Astrocyte (in vitro differentiated cells and primary cell): ENCODE measurements around the gene VDR. TPM values are rescaled to one million over a fixed set of nuclear protein-coding genes. Genes with fewer than 3 reads are reported as not detected.

Source experiments
- DNase-seq: peaks from one replicate; pipeline ENCODE4 v3.0.0-alpha.2; 2010; ENCODE audit warnings: low read depth
- FAIRE-seq: peaks from 2 replicates; lab custom pipeline; 2011; peaks lifted over from hg19 to GRCh38; lab: Jason Lieb, UNC
- H2AFZ ChIP-seq: 2 replicates; pipeline ENCODE4 v1.6.0; 2012; ENCODE audit warnings: low read depth, low read length, inconsistent platforms
- H3K27ac ChIP-seq: 2 replicates; pipeline ENCODE4 v1.5.1; 2011; ENCODE audit warnings: low read depth, low read length, inconsistent platforms
- H3K27me3 ChIP-seq: 2 replicates; pipeline ENCODE4 v1.6.0; 2011; ENCODE audit warnings: low read length, inconsistent platforms; ENCODE audit not compliant: insufficient read depth
- H3K36me3 ChIP-seq: 2 replicates; pipeline ENCODE4 v1.5.1; 2011; ENCODE audit warnings: low read length, inconsistent platforms; ENCODE audit not compliant: insufficient read depth
- H3K4me1 ChIP-seq: 2 replicates; pipeline ENCODE4 v1.5.1; 2011; ENCODE audit warnings: low read length, inconsistent platforms; ENCODE audit not compliant: insufficient read depth
- H3K4me2 ChIP-seq: 2 replicates; pipeline ENCODE4 v1.6.0; 2012; ENCODE audit warnings: low read length, inconsistent platforms
- H3K4me3 ChIP-seq: 2 replicates; pipeline ENCODE4 v1.5.1; 2011; ENCODE audit warnings: low read depth, mild to moderate bottlenecking, low read length, inconsistent platforms; ENCODE audit not compliant: insufficient read depth
- H3K79me2 ChIP-seq: 2 replicates; pipeline ENCODE4 v1.6.0; 2012; ENCODE audit warnings: mild to moderate bottlenecking, low read length, inconsistent platforms; ENCODE audit not compliant: insufficient read depth
- H3K9ac ChIP-seq: 2 replicates; pipeline ENCODE4 v1.6.0; 2012; ENCODE audit warnings: mild to moderate bottlenecking, low read length, inconsistent platforms
- H3K9me3 ChIP-seq: 2 replicates; pipeline ENCODE4 v1.5.1; 2012; ENCODE audit warnings: low read depth, mild to moderate bottlenecking, low read length, inconsistent platforms; ENCODE audit not compliant: insufficient read depth
- H4K20me1 ChIP-seq: 2 replicates; pipeline ENCODE4 v1.6.0; 2012; ENCODE audit warnings: low read length, inconsistent platforms; ENCODE audit not compliant: insufficient read depth
- H3K27ac Mint-ChIP-seq: one replicate; pipeline ENCODE4 v1.8.0; 2021; ENCODE audit warnings: mild to moderate bottlenecking, mixed read lengths; ENCODE audit not compliant: unreplicated experiment
- H3K27me3 Mint-ChIP-seq: one replicate; pipeline ENCODE4 v1.8.0; 2021; ENCODE audit warnings: low read depth, mixed read lengths; ENCODE audit not compliant: unreplicated experiment
- H3K36me3 Mint-ChIP-seq: one replicate; pipeline ENCODE4 v1.8.0; 2021; ENCODE audit warnings: low read depth, mixed read lengths; ENCODE audit not compliant: unreplicated experiment
- H3K4me1 Mint-ChIP-seq: one replicate; pipeline ENCODE4 v1.8.0; 2021; ENCODE audit warnings: low read depth, mixed read lengths; ENCODE audit not compliant: unreplicated experiment
- H3K4me3 Mint-ChIP-seq: one replicate; pipeline ENCODE4 v1.8.0; 2021; ENCODE audit warnings: mild to moderate bottlenecking, moderate library complexity, mixed read lengths; ENCODE audit not compliant: unreplicated experiment
- H3K9me3 Mint-ChIP-seq: one replicate; pipeline ENCODE4 v1.8.0; 2021; ENCODE audit warnings: mild to moderate bottlenecking, mixed read lengths; ENCODE audit not compliant: unreplicated experiment
- EZH2 ChIP-seq: IDR thresholded peaks from 2 replicates; pipeline ENCODE4 v1.6.1; 2012; ENCODE audit warnings: mild to moderate bottlenecking, low read length, inconsistent platforms; ENCODE audit not compliant: insufficient read depth
- total RNA-seq: library from RNA; stranded (reverse); gene quantifications from 2 replicates; pipeline ENCODE4 v1.2.1, GENCODE V29; 2021
- TF ChIP-seq, protein P1 (sequence below): IDR thresholded peaks from 2 replicates; pipeline ENCODE4 v1.5.1; 2011; ENCODE audit warnings: low read depth, mild to moderate bottlenecking, inconsistent platforms, low read length, moderate library complexity; ENCODE audit not compliant: insufficient read depth

Gene VDR
- total RNA-seq, 1 donor from 2014 or later = 6.6 TPM

DNA sequence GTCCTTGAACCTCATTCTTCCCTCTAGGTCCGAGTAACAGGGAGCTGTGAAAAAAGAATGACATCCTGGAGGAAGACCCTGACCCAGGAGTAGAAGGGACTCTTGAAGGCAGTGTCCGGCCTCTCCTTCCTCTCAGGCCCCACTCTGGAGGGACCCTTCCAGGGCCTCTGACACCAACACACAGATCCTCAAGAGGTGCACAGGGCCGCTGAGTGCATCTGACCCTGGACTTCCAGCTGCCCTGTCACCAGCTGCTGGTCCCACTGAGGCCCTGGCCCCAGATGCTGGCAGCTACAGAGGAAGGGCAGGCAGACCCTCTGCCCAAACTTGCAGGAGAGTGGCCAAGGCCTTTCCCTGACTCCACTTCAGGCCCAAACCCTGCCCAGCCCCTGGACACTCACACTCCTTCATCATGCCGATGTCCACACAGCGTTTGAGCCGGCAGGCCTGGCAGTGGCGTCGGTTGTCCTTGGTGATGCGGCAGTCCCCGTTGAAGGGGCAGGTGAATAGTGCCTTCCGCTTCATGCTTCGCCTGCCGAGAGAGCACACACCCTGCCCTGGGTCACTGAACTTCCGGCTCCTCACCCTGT lies 40.1 kb downstream of the VDR start:
- no peak overlapping the region for H3K4me3 Mint-ChIP-seq
- Histone ChIP-seq H3K79me2 (no peaks in the 10 kb centered on the region), H3K4me2 (no peak overlapping the region), H3K4me3 (no peak overlapping the region), H4K20me1 (no peaks in the 10 kb centered on the region), H2AFZ (no peak overlapping the region), H3K36me3 (no peaks in the 10 kb centered on the region), H3K9ac (no peak overlapping the region), H3K4me1 (peaks cover 12% of the 10 kb centered on the region), H3K9me3 (no peaks in the 10 kb centered on the region), H3K27me3 (no peaks in the 10 kb centered on the region), H3K27ac (no peak overlapping the region)
- no peak overlapping the region for H3K27ac Mint-ChIP-seq
- no peak for FAIRE-seq
- TF ChIP-seq, protein P1, sequence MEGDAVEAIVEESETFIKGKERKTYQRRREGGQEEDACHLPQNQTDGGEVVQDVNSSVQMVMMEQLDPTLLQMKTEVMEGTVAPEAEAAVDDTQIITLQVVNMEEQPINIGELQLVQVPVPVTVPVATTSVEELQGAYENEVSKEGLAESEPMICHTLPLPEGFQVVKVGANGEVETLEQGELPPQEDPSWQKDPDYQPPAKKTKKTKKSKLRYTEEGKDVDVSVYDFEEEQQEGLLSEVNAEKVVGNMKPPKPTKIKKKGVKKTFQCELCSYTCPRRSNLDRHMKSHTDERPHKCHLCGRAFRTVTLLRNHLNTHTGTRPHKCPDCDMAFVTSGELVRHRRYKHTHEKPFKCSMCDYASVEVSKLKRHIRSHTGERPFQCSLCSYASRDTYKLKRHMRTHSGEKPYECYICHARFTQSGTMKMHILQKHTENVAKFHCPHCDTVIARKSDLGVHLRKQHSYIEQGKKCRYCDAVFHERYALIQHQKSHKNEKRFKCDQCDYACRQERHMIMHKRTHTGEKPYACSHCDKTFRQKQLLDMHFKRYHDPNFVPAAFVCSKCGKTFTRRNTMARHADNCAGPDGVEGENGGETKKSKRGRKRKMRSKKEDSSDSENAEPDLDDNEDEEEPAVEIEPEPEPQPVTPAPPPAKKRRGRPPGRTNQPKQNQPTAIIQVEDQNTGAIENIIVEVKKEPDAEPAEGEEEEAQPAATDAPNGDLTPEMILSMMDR = no peak
- TF ChIP-seq EZH2 = no peak
- H3K36me3 Mint-ChIP-seq = peaks cover 20% of the 10 kb centered on the region
- peaks cover 7% of the 10 kb centered on the region for H3K4me1 Mint-ChIP-seq
- no peaks in the 10 kb centered on the region for H3K9me3 Mint-ChIP-seq
- peaks cover 34% of the 10 kb centered on the region for H3K27me3 Mint-ChIP-seq
- no peak for DNase-seq

DNA sequence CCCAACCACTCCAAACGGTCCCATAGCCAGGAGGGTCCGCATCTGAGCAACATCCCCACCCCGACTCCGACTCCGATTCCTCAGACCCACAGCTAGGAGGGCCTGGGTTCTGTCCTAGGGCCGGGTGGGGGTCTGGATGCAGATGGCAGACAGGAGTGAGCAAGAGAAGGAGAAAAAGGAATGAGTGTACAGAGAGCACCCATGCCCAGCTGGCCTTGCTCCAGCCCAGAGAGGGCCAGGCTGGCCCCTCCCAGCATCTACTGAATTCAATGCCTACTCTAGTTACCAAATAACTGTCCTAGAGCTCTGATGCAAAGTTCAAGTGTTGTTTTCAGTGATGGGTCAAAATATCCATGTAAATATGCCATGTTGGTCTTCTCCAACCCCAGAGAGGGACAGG lies 40.8 kb downstream of the VDR start:
- H3K9me3 Mint-ChIP-seq = no peaks in the 10 kb centered on the region
- peaks cover 39% of the 10 kb centered on the region for H3K27me3 Mint-ChIP-seq
- no peaks in the 10 kb centered on the region for H4K20me1 ChIP-seq
- no peak overlapping the region for H3K27ac ChIP-seq
- no peak overlapping the region for H3K4me3 ChIP-seq
- H3K9ac ChIP-seq = no peak overlapping the region
- no peaks in the 10 kb centered on the region for H3K36me3 ChIP-seq
- no peak for FAIRE-seq
- H3K27me3 ChIP-seq = no peaks in the 10 kb centered on the region
- peaks cover 22% of the 10 kb centered on the region for H3K36me3 Mint-ChIP-seq
- DNase-seq = no peak
- peaks cover 12% of the 10 kb centered on the region for H3K4me1 ChIP-seq
- no peaks in the 10 kb centered on the region for H3K9me3 ChIP-seq
- peaks cover 7% of the 10 kb centered on the region for H3K4me1 Mint-ChIP-seq
- no peak overlapping the region for H3K27ac Mint-ChIP-seq
- no peak overlapping the region for H3K4me2 ChIP-seq
- no peak overlapping the region for H3K4me3 Mint-ChIP-seq
- H2AFZ ChIP-seq = no peak overlapping the region
- H3K79me2 ChIP-seq = no peaks in the 10 kb centered on the region
- TF ChIP-seq, protein P1 = no peak
- TF ChIP-seq EZH2 = no peak

DNA sequence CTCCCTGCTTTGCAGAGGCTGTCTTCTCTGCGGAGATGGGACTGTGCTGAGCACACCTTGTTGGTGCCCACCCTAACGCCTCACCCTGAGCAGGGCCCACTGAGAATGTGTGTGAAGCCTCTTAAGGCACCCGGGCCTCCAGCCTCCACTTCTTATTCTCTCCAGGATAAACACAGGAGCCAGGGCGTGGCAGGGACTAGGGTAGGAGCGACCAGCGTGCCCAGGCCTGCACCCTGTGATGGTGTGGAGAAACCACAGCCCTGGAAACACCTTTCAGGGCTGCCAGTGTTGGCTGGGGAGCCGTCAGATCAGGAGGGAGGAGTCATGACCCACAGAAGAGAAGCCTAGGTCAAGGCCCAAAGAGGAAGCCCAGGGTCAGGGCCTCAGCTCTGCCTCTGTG lies 41.3 kb downstream of the VDR start:
- H3K36me3 ChIP-seq = no peaks in the 10 kb centered on the region
- H3K9ac ChIP-seq = no peak overlapping the region
- Mint-ChIP-seq H3K4me1 (peaks cover 7% of the 10 kb centered on the region), H3K27ac (no peak overlapping the region), H3K9me3 (no peaks in the 10 kb centered on the region), H3K27me3 (peaks cover 41% of the 10 kb centered on the region), H3K36me3 (peaks cover 25% of the 10 kb centered on the region), H3K4me3 (no peak overlapping the region)
- H3K4me3 ChIP-seq = no peak overlapping the region
- H3K79me2 ChIP-seq = no peaks in the 10 kb centered on the region
- no peak overlapping the region for H2AFZ ChIP-seq
- no peak overlapping the region for H3K4me2 ChIP-seq
- H3K4me1 ChIP-seq = peaks cover 12% of the 10 kb centered on the region
- no peaks in the 10 kb centered on the region for H3K27me3 ChIP-seq
- H3K9me3 ChIP-seq = no peaks in the 10 kb centered on the region
- TF ChIP-seq, protein P1 = no peak
- no peak for TF ChIP-seq EZH2
- DNase-seq (no peak), FAIRE-seq (no peak)
- no peaks in the 10 kb centered on the region for H4K20me1 ChIP-seq
- H3K27ac ChIP-seq = no peak overlapping the region
